ENCODE results near the gene CTXND1.

Gene CTXND1

GRCh38 chr15:80251428-80252120 is 439 bp downstream of the CTXND1 start:
- DNase-seq: peak in 2 of 3 experiments; percentile 47 to 59

GRCh38 chr15:80250614-80251427 is 1.2 kb downstream of the CTXND1 start:
- DNase-seq: no peak

- DNase-seq: no peak
Observed at GRCh38 chr15:80249973-80250372, 2.0 kb downstream of the CTXND1 start.

- DNase-seq: no peak
Observed at GRCh38 chr15:80247320-80247719, 4.7 kb downstream of the CTXND1 start.

GRCh38 chr15:80246425-80246894 is 5.6 kb downstream of the CTXND1 start:
- DNase-seq: no peak

GRCh38 chr15:80242802-80243201 is 9.2 kb downstream of the CTXND1 start:
- DNase-seq: no peak

GRCh38 chr15:80242132-80242769 is 9.8 kb downstream of the CTXND1 start:
- DNase-seq: peak in 2 of 3 experiments; percentile 7 to 16

- DNase-seq: no peak
Observed at GRCh38 chr15:80241508-80241907, 10.5 kb downstream of the CTXND1 start.

- DNase-seq: no peak
Observed at GRCh38 chr15:80240276-80240675, 11.7 kb downstream of the CTXND1 start.

GRCh38 chr15:80234883-80235282 is 17.1 kb downstream of the CTXND1 start:
- peak in 1 of 3 experiments; percentile 15 for DNase-seq

- DNase-seq: peak in 2 of 3 experiments; percentile 43 to 69
Observed at GRCh38 chr15:80233581-80233980, 18.4 kb downstream of the CTXND1 start.

- DNase-seq: no peak
Observed at GRCh38 chr15:80231371-80231770, 20.6 kb downstream of the CTXND1 start.

GRCh38 chr15:80228959-80229610 is 22.9 kb downstream of the CTXND1 start:
- DNase-seq: no peak

- DNase-seq: no peak
Observed at GRCh38 chr15:80219955-80220354, 32.1 kb downstream of the CTXND1 start.

- no peak for DNase-seq
Observed at GRCh38 chr15:80217327-80217900, 34.6 kb downstream of the CTXND1 start.

- no peak for DNase-seq
Observed at GRCh38 chr15:80216911-80217310, 35.1 kb downstream of the CTXND1 start.

GRCh38 chr15:80216141-80216540 is 35.9 kb downstream of the CTXND1 start:
- no peak for DNase-seq

GRCh38 chr15:80214910-80215309 is 37.1 kb downstream of the CTXND1 start:
- no peak for DNase-seq

- no peak for DNase-seq
Observed at GRCh38 chr15:80211976-80212375, 40.0 kb downstream of the CTXND1 start.

- no peak for DNase-seq
Observed at GRCh38 chr15:80210611-80211573, 41.1 kb downstream of the CTXND1 start.
